OCI-LY7 (cell line): ENCODE data around the gene ADRA2B.

ENCODE experiments used
- EZH2phosphoT487 ChIP-seq: fragments of 200-600 bp; sonication (generic); IDR thresholded peaks from 2 replicates; pipeline ENCODE4 v1.6.1; 2018; ENCODE audit warnings: low read depth, borderline replicate concordance, mild to moderate bottlenecking, mixed run types, antibody characterized with exemption, low read length, moderate library complexity, mixed read lengths
- TF ChIP-seq, protein P1 (sequence below): fragments of 200-600 bp; sonication (generic); conservative IDR thresholded peaks from 2 replicates; pipeline ENCODE4 v1.5.1; 2014; ENCODE audit warnings: mild to moderate bottlenecking, antibody characterized with exemption, low read length, moderate library complexity, mixed read lengths

DNA sequence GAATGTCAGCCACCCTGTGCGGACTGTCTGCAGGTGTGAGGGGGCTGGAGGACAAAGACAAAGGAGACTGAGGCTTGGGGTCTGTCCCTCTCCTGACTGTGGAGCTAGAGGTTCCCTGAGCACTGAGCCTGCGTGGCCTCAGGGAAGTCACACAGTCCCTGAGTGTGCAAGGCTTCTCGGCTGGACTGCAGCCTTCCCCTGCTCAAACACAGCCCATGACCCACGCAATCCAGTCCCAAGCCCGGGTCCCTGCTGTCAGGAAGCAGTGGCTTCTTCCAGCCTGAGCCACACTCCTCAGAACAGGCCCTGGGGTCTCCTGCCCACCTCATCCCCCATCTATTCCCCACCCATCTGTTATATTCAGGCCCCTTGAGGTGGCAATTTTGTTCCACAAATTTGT lies 19.2 kb upstream of the ADRA2B start:
- TF ChIP-seq, protein P1, sequence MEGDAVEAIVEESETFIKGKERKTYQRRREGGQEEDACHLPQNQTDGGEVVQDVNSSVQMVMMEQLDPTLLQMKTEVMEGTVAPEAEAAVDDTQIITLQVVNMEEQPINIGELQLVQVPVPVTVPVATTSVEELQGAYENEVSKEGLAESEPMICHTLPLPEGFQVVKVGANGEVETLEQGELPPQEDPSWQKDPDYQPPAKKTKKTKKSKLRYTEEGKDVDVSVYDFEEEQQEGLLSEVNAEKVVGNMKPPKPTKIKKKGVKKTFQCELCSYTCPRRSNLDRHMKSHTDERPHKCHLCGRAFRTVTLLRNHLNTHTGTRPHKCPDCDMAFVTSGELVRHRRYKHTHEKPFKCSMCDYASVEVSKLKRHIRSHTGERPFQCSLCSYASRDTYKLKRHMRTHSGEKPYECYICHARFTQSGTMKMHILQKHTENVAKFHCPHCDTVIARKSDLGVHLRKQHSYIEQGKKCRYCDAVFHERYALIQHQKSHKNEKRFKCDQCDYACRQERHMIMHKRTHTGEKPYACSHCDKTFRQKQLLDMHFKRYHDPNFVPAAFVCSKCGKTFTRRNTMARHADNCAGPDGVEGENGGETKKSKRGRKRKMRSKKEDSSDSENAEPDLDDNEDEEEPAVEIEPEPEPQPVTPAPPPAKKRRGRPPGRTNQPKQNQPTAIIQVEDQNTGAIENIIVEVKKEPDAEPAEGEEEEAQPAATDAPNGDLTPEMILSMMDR = no peak
- TF ChIP-seq EZH2phosphoT487 = no peak
